Measurements from ENCODE around the gene UBALD1. TPM values are rescaled to one million over a fixed set of nuclear protein-coding genes. Genes with fewer than 3 reads are reported as not detected.

UBALD1 gene
- total RNA-seq, 1 donor from 2014 or later = 0.97 TPM

GRCh38 chr16:4611337-4612021 is 3.2 kb downstream of the UBALD1 start:
- Histone ChIP-seq H3K27ac (no peak overlapping the region), H3K36me3 (no peaks in the 10 kb centered on the region), H4K20me1 (ENCODE audit: low read depth) (peaks cover 33% of the 10 kb centered on the region), H3K4me1 (peaks cover 3% of the 10 kb centered on the region), H2AFZ (replicated peaks) (no peak overlapping the region), H3F3A (ENCODE audit: low read depth) (peaks cover 16% of the 10 kb centered on the region), H3K27me3 (no peaks in the 10 kb centered on the region), H3K4me2 (no peak overlapping the region), H3K9ac (no peak overlapping the region), H3K9me3 (ENCODE audit: low read depth) (no peaks in the 10 kb centered on the region), H3K4me3 (no peak overlapping the region), H3K79me2 (ENCODE audit: low read depth) (peaks cover 31% of the 10 kb centered on the region)
- Mint-ChIP-seq H3K4me1 (peaks cover 6% of the 10 kb centered on the region), H3K27ac (no peak overlapping the region), H3K27me3 (ENCODE audit: insufficient read depth, low read depth) (peaks cover 7% of the 10 kb centered on the region), H3K4me3 (no peak overlapping the region), H3K36me3 (no peaks in the 10 kb centered on the region), H3K9me3 (no peaks in the 10 kb centered on the region)
- no peak for TF ChIP-seq EZH2phosphoT487 (IDR thresholded peaks at IDR 0.05)
- TF ChIP-seq EZH2 (IDR thresholded peaks at IDR 0.05) = no peak
- TF ChIP-seq, protein P1, sequence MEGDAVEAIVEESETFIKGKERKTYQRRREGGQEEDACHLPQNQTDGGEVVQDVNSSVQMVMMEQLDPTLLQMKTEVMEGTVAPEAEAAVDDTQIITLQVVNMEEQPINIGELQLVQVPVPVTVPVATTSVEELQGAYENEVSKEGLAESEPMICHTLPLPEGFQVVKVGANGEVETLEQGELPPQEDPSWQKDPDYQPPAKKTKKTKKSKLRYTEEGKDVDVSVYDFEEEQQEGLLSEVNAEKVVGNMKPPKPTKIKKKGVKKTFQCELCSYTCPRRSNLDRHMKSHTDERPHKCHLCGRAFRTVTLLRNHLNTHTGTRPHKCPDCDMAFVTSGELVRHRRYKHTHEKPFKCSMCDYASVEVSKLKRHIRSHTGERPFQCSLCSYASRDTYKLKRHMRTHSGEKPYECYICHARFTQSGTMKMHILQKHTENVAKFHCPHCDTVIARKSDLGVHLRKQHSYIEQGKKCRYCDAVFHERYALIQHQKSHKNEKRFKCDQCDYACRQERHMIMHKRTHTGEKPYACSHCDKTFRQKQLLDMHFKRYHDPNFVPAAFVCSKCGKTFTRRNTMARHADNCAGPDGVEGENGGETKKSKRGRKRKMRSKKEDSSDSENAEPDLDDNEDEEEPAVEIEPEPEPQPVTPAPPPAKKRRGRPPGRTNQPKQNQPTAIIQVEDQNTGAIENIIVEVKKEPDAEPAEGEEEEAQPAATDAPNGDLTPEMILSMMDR (IDR thresholded peaks at IDR 0.05) = no peak
- DNase-seq (ENCODE audit: low spot score) = no peak

- Histone ChIP-seq H4K20me1 (ENCODE audit: low read depth) (peaks cover 33% of the 10 kb centered on the region), H3K9ac (no peak overlapping the region), H3F3A (ENCODE audit: low read depth) (peaks cover 9% of the 10 kb centered on the region), H3K27ac (no peak overlapping the region), H3K4me1 (peaks cover 3% of the 10 kb centered on the region), H3K4me2 (no peak overlapping the region), H3K36me3 (no peaks in the 10 kb centered on the region), H2AFZ (replicated peaks) (no peak overlapping the region), H3K79me2 (ENCODE audit: low read depth) (peaks cover 31% of the 10 kb centered on the region), H3K27me3 (no peaks in the 10 kb centered on the region), H3K9me3 (ENCODE audit: low read depth) (no peaks in the 10 kb centered on the region), H3K4me3 (no peak overlapping the region)
- TF ChIP-seq, protein P1 (IDR thresholded peaks at IDR 0.05) = no peak
- no peak for TF ChIP-seq EZH2phosphoT487 (IDR thresholded peaks at IDR 0.05)
- H3K9me3 Mint-ChIP-seq = no peaks in the 10 kb centered on the region
- no peak overlapping the region for H3K27ac Mint-ChIP-seq
- H3K27me3 Mint-ChIP-seq (ENCODE audit: insufficient read depth, low read depth) = peaks cover 7% of the 10 kb centered on the region
- no peak overlapping the region for H3K4me3 Mint-ChIP-seq
- no peak for DNase-seq (ENCODE audit: low spot score)
- peaks cover 2% of the 10 kb centered on the region for H3K4me1 Mint-ChIP-seq
- H3K36me3 Mint-ChIP-seq = no peaks in the 10 kb centered on the region
These were observed 4.4 kb downstream of the UBALD1 start for GRCh38 chr16:4610011-4611005.

DNA sequence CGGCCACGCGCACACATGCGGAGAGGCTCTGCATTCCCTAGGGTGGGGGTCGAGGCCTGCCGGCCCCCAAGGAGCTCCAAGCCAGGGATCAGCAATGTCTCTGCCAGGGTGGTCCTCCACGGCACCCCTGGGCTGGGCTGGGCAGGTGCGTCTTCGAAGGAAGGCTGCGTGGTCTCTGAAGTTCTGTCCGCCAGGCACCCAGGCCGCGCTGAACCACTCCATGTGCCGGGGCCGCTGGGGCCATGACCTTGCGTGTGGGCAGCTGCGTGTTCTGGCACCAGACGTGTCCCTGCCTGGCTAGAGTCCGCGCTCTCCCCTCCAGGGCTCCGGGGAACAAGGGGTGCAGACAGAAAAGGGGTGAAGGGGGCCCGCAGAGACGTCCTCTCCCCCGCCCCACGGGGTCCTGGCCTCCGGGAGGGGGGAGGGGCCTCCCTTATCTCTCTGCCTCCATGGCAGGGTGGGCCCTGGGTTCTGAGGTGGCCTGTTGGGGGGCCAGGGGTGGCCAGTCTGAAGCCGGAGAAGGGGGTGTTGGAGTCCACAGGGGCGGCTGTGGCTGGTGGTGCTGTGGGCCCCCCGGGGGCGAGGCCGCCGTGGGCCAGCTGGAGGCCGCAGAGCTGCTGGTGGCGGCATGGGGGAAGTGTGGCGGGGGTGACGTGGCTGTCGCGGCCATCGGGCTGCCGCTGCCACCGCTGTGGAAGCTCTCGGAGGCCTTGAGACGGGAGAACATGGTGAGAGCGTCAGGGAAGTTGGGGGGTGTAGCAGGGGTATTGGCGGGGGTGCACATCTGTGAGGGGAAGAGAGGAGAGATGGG is 5.3 kb downstream of the UBALD1 start:
- peaks cover 31% of the 10 kb centered on the region for H3K79me2 ChIP-seq (ENCODE audit: low read depth)
- H2AFZ ChIP-seq (replicated peaks) = no peak overlapping the region
- Mint-ChIP-seq H3K27me3 (ENCODE audit: insufficient read depth, low read depth) (peaks cover 7% of the 10 kb centered on the region), H3K36me3 (no peaks in the 10 kb centered on the region), H3K4me1 (peaks cover 2% of the 10 kb centered on the region), H3K27ac (no peak overlapping the region), H3K9me3 (no peaks in the 10 kb centered on the region), H3K4me3 (no peak overlapping the region)
- H3K27me3 ChIP-seq = no peaks in the 10 kb centered on the region
- no peaks in the 10 kb centered on the region for H3K36me3 ChIP-seq
- H4K20me1 ChIP-seq (ENCODE audit: low read depth) = peaks cover 33% of the 10 kb centered on the region
- peaks cover 3% of the 10 kb centered on the region for H3K4me1 ChIP-seq
- no peak overlapping the region for H3K4me2 ChIP-seq
- no peak overlapping the region for H3K4me3 ChIP-seq
- H3K9me3 ChIP-seq (ENCODE audit: low read depth) = no peaks in the 10 kb centered on the region
- H3F3A ChIP-seq (ENCODE audit: low read depth) = no peaks in the 10 kb centered on the region
- DNase-seq (ENCODE audit: low spot score) = no peak
- no peak overlapping the region for H3K9ac ChIP-seq
- TF ChIP-seq EZH2 (IDR thresholded peaks at IDR 0.05) (no peak), EZH2phosphoT487 (IDR thresholded peaks at IDR 0.05) (no peak)
- TF ChIP-seq, protein P1 (IDR thresholded peaks at IDR 0.05) = no peak
- no peak overlapping the region for H3K27ac ChIP-seq
